ENCODE data around the gene VWCE.
"Not testable (repeated sequence)": the region's sequence is repeated elsewhere in the genome, so short reads cannot be mapped to it uniquely, and the experiment has no call there.

The VWCE gene

DNA sequence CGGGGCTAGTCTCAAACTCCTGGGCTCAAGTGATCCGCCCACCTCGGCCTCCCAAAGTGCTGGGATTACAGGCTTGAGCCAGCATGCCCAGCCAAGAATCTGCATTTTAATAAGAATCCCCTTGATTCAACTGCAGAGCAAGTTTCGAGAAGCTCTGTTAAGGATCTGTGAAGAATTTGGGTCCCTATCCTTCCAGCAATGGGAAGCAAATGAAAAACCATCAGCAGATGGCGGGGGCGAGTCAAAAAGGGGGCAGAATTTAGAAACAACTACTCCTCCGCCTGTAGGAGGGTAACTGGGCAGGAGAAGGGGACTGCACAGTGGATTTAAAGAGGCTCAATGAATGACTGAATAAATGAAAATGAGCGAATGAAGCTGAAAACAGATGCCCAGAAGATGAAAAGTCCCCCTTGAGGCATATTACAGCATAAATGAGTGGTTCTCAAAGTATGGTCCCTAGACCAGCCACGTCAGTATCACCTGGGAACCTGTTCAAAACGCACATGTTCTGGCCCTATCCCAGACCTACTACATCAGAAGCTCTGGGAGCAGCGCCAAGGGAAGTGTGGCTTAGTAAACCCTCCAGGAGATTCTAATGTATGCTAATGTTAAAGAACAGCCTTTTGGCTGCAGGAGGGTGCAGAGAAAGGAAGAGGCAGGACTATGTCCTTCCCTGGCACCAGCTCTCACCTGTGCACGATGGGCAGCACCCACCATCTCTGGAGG, 15.0 kb downstream of the VWCE start:
- DNase-seq, result no peak

DNA sequence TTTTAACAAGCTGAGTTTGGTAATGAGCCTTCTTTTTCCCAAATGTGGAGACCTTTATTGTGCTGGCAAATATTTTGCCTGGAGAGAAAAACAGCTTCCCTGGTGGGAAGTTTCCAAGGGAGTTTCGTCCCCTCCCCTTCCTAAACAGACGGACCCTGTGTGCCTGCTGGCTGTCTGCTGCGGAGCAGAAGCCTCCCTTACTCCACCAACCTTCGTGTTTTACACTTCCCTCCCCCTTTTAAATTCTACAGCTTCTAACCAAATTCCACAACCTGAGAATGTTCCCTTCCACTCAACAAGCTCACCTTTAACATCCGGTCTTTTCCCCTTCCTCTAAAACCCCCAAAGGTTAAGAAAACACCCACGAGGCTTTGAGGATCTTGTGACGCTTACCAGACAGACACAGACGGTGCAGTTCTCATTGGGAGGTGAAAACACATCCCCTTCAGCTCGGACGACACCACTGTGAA, 17.1 kb downstream of the VWCE start:
- no peak for DNase-seq

- DNase-seq, result no peak
These were observed 17.7 kb downstream of the VWCE start for GRCh38 chr11:61277186-61278000.

- no peak for DNase-seq
These were observed 19.9 kb downstream of the VWCE start for GRCh38 chr11:61275191-61275590.

GRCh38 chr11:61274084-61274483, 21.0 kb downstream of the VWCE start:
- DNase-seq, result no peak

DNA sequence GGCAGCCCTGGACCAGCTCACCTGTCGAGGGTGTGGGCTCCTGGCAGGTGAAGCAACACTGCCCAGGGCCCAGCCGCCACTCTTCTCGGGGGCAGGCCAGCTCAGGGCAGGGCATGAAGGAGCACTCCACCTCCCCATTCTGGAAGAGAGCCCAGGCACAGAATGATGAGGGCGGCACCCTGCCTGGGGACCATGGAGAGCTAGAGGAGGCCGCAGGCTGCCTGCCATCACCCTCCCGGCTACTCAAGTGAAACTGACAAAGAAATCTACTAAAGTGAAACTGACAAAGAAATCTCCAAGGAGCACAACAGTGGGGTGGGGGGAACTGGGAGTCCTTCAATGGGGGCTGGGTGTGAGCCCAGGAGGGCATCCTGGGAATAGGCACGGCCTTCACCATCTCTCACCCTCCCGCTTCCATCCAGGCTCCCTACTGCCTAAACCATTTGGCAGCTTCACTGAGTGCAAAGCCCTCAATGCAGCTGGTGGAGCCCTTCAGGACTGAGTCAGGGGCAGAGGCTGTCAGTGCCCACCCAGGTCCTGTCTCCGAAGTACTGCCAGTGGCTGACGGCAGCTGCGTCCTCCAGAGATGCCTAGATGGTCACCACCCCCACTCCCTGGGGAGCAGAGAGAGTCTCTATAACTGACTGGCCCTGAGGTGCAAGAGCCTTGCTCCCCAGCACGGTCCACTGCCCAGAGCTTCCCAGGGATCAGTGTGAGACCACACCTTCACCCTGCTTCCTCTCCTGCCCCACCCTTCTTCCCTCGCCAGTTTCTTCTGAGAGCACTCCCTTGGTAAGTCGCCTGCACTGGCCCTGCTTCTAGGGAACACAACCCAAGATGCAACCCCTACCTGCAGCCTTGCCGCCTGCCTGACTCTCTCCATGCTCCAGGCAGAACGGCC, 21.7 kb downstream of the VWCE start:
- DNase-seq, result no peak

GRCh38 chr11:61272731-61273130, 22.4 kb downstream of the VWCE start:
- DNase-seq, result no peak

GRCh38 chr11:61270354-61271076, 24.6 kb downstream of the VWCE start:
- DNase-seq, result no peak

DNA sequence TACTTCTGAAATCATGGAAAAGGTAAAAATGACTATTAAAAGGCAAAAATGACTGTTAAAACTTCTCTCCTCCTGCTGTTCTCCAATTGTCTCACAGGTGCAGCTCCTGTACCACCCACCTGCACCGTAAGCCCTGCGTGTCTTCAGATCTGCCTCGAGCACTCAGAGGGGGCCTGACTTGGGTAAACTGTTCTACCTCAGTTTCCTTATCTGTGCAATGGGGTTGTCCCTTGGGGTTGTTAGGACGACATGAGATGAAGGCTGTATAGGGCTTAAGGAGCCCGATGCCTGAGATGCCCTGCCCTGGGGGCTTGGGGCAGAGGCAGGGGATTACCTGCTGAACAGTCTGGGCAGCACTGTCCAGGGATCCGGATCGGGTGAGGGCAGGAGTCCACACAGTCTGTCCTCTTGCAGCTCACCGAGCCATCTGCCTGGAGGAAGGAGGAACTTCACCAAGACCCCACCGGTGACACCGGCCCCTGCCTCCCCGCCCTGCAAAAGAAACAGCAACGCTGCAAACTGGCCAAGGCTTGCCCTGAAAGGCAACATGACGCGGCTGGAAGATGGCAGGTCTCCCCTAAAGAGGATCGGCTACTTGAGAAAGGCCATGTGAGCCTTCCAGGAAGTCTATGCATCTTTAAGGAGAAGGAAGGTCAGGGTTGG, 26.4 kb downstream of the VWCE start:
- DNase-seq, result no peak

GRCh38 chr11:61267437-61267841, 27.7 kb downstream of the VWCE start:
- no peak for DNase-seq

GRCh38 chr11:61266602-61267001, 28.5 kb downstream of the VWCE start:
- DNase-seq, result no peak

- no peak for DNase-seq
These were observed 29.8 kb downstream of the VWCE start for GRCh38 chr11:61265357-61265756.

GRCh38 chr11:61264795-61265194, 30.3 kb downstream of the VWCE start:
- no peak for DNase-seq

DNA sequence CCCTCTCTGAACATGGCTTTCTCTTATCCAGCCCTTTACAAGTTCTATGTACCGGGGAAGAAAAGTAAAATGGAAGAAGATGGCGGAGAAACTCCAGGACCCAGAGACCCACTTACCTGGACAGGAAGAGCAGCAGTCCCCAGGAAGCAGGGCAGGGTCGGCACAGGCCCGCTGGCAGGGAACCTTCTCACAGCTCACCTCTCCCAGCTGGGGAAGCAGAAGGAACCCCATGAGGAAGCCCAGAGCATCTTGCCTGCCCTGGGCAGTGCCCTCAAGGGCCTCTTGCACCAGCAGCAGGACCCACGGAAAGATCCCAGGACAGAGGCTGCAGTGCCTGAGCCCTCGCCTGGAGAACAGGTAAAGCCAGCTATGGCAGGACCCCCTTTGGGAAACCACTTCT, 30.7 kb downstream of the VWCE start:
- no peak for DNase-seq

DNA sequence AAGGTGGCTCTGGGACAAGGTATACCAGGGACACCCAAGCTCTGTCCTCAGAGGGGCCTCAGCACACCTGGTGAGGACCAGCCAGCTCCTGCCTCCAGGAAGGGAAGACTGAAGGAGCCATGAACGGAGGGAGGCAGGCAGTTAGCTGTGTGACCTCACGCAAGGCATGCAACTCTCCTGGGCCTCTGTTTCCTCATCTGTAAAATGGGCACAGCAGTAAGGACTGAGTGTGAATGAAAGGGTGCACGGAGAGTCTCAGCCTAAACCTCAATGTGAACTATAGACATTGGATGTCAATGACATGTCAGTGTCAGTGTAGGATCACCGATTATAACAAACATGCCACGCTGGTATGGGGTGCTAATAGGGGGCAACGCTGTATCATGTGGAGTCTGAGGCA, 35.8 kb downstream of the VWCE start:
- no peak for DNase-seq

- DNase-seq, result no peak
These were observed 36.6 kb downstream of the VWCE start for GRCh38 chr11:61258546-61258945.

- no peak for DNase-seq
These were observed 38.2 kb downstream of the VWCE start for GRCh38 chr11:61256710-61257482.

- no peak for DNase-seq
These were observed 40.6 kb downstream of the VWCE start for GRCh38 chr11:61254403-61255025.

DNA sequence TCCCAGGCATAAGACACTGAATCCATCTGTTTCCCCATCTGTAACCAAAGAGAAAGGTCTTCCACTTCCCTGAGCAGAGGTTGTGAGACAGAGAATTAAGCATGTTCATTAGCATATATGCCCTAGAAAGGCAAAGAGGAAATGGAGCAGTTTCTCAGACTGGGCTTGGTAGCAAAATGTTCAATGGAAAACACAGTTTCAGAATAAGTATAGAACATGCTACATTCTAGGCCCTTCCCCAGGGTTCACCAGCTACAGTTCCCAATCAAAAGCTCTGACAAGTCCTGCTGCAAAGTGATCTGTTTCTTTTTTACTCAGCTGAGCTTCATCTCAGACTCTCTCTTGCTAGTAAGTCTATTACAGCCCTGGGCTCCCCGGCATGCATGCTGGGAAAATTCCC, 42.8 kb downstream of the VWCE start:
- not testable (repeated sequence) for DNase-seq

Data from NCI-H187 (cell line).